Globus pallidus (tissue), 1 donor: ENCODE results near the gene CCDC92.

Source experiments
- DNase-seq: peaks from one replicate; pipeline ENCODE4 v3.0.0-alpha.2; 2015; ENCODE audit warnings: low spot score

The CCDC92 gene

DNA sequence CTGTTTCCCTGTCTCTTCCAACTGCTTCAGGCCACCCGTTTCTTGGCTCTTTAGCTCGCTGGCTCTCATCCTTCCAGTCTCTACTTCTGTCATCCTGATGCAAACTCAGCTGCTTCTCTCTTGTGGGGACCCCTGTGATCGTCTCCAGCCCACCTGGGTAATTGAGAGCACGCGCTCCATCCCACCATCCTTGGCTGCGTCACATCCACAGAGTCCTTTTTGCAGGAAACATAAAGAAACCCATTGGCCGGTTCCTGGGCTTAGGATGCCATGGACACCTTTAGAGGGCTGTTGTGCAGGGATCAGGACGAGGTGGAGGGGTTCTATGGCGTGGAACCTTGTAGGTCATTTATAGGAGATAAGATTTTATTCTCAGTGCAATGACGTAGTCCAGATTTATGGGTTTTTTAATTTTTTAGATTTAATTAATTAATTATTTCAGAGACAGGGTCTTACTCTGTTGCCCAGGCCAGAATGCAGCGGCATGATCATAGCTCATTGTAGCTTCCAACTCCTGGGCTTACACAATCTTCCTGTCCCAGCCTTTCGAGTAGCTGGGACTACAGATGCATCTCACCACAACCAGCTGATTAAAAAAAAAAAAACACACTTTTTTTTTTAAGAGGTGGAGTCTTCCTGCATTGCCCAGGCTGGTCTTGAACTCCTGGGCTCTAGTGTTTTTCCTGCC, 82.6 kb downstream of the CCDC92 start:
- DNase-seq, result no peak

DNA sequence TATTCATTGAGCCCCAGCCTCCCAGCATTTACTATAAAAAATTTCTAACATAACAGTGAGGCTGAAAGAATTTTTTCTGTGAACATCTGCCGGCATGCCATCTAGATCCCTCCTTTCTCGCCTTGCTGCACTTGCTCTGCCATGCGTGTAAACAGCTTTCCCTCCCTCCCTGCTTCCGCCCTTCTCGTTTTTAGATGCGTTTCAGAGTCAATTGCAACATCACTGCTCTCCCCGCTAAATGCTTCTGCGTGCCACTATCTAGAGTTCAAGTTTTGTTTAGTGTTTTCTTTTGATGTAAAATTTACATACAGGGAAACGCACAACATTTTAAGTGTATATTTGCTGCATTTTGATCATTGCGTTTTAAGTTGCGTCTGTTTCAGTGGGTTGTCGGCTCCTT, 83.6 kb downstream of the CCDC92 start:
- DNase-seq, result no peak

DNA sequence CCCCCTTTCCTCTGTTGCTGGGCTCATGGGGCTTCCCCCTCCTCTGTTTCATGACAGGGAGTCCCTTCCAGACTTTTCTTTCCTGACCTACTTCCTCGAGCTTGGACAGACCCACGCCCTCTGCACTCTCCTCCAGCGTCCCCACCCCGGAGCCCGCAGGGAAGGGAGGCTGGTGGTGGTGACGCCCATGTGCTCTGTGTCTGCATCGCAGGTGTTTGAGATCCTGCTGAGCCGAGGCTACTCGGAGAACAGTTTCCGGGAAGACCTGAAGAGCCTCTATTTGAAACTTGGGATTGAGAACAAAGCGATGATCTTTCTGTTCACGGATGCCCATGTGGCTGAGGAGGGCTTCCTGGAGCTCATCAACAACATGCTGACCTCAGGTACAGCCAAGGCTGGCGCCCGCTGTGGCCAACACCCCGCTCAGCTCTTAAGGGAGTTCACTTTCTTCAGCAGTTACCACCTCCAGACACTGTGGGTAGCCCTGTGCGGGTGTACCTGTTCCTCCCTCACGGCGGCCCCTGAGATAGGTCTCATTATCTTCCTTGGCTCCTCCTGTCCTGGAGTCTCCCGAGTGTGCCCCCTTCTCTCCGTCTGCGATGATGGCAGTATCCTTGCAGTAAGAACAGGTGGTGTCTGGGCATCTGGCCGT, 85.6 kb downstream of the CCDC92 start:
- no peak for DNase-seq

DNA sequence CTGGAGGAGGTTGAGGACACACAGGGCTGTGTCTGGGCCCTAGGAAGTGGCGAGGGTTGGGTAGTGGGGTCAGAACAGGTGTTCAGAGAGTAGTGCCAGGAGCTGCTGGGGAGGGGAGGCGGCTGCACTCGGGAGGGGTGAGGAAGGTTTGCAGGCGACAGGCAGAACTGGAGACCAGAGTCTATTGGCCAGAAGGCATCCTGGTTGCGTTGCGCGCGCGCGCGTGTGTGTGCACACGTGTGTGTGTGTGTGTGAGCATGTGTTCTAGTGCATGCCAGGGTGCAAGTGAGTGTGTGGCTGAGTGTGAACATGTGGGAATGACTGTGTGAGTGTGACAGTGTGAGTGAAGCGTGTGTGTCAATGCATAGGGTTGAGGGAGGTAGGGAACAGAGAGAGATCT, 86.4 kb downstream of the CCDC92 start:
- DNase-seq, result no peak
